BLaER1 (cell line): ENCODE data around the gene ANO8.

Experiments
- H3K27ac ChIP-seq: shearing (Covaris generic); formaldehyde crosslinking; 2 replicates; pipeline ENCODE4 v1.8.1; 2022
- H3K27me3 ChIP-seq: shearing (Covaris generic); formaldehyde crosslinking; 2 replicates; pipeline ENCODE4 v1.8.1; 2022
- H3K36me3 ChIP-seq: shearing (Covaris generic); formaldehyde crosslinking; 2 replicates; pipeline ENCODE4 v1.8.1; 2022
- H3K4me1 ChIP-seq: shearing (Covaris generic); formaldehyde crosslinking; 2 replicates; pipeline ENCODE4 v1.8.1; 2022
- H3K4me2 ChIP-seq: shearing (Covaris generic); formaldehyde crosslinking; 2 replicates; pipeline ENCODE4 v1.8.1; 2022
- H3K4me3 ChIP-seq: shearing (Covaris generic); formaldehyde crosslinking; 2 replicates; pipeline ENCODE4 v1.8.1; 2022
- H3K9ac ChIP-seq: shearing (Covaris generic); formaldehyde crosslinking; 2 replicates; pipeline ENCODE4 v1.8.1; 2022
- H3K9me3 ChIP-seq: shearing (Covaris generic); formaldehyde crosslinking; 2 replicates; pipeline ENCODE4 v1.8.1; 2022
- H4K20me1 ChIP-seq: shearing (Covaris generic); formaldehyde crosslinking; 2 replicates; pipeline ENCODE4 v1.8.1; 2022
- Cebpa-rat ChIP-seq: shearing (Covaris generic); IDR thresholded peaks from 2 replicates; pipeline ENCODE4 v1.8.1; 2022

The ANO8 gene

GRCh38 chr19:17294051-17294891 is 40.4 kb downstream of the ANO8 start:
- no peak for TF ChIP-seq Cebpa-rat
- Histone ChIP-seq H4K20me1 (peaks cover 23% of the 10 kb centered on the region), H3K27ac (no peak overlapping the region), H3K4me2 (peak overlapping the region; percentile 80), H3K9ac (no peak overlapping the region), H3K9me3 (peaks cover 18% of the 10 kb centered on the region), H3K4me1 (peaks cover 28% of the 10 kb centered on the region), H3K4me3 (0 out of 2 replicates have a peak overlapping the region, but pooled peaks have one; percentile 38), H3K27me3 (no peaks in the 10 kb centered on the region), H3K36me3 (peaks cover 52% of the 10 kb centered on the region)

- no peak for TF ChIP-seq Cebpa-rat
- Histone ChIP-seq H3K4me3 (0 out of 2 replicates have a peak overlapping the region, but pooled peaks have one; percentile 38), H3K4me1 (peaks cover 28% of the 10 kb centered on the region), H4K20me1 (peaks cover 23% of the 10 kb centered on the region), H3K36me3 (peaks cover 46% of the 10 kb centered on the region), H3K4me2 (peak overlapping the region; percentile 80), H3K27me3 (no peaks in the 10 kb centered on the region), H3K9me3 (peaks cover 15% of the 10 kb centered on the region), H3K27ac (no peak overlapping the region), H3K9ac (0 out of 2 replicates have a peak overlapping the region, but pooled peaks have one; percentile 4)
Measured at GRCh38 chr19:17293605-17294004, 41.0 kb downstream of the ANO8 start.

GRCh38 chr19:17292301-17293074 is 42.2 kb downstream of the ANO8 start:
- Histone ChIP-seq H3K27me3 (no peaks in the 10 kb centered on the region), H3K9ac (peak overlapping the region; percentile 82), H3K4me3 (peak overlapping the region; percentile 76), H3K36me3 (peaks cover 34% of the 10 kb centered on the region), H4K20me1 (peaks cover 23% of the 10 kb centered on the region), H3K9me3 (0 out of 2 replicates have a peak, but pooled peaks cover 4% of the 10 kb centered on the region), H3K4me1 (peaks cover 34% of the 10 kb centered on the region), H3K4me2 (peak overlapping the region; percentile 80), H3K27ac (peak overlapping the region; percentile 82)
- no peak for TF ChIP-seq Cebpa-rat

- peak overlapping the region; percentile 12; the same call in 1 of the 2 replicates for H3K4me2 ChIP-seq
Measured at GRCh38 chr19:17289489-17289888, 45.2 kb downstream of the ANO8 start.

GRCh38 chr19:17286752-17287151 is 47.9 kb downstream of the ANO8 start:
- no peak for TF ChIP-seq Cebpa-rat
- Histone ChIP-seq H3K27ac (no peak overlapping the region), H3K4me3 (no peak overlapping the region), H3K9me3 (no peaks in the 10 kb centered on the region), H3K9ac (no peak overlapping the region), H3K4me1 (peaks cover 23% of the 10 kb centered on the region), H3K4me2 (no peak overlapping the region), H3K36me3 (peaks cover 48% of the 10 kb centered on the region), H3K27me3 (no peaks in the 10 kb centered on the region), H4K20me1 (peaks cover 29% of the 10 kb centered on the region)

More at GRCh38 chr19:17289489-17289888, 45.2 kb downstream of the ANO8 start:
- no peak overlapping the region for H3K4me3 ChIP-seq
- H4K20me1 ChIP-seq, result peaks cover 23% of the 10 kb centered on the region
- no peak for TF ChIP-seq Cebpa-rat
- H3K4me1 ChIP-seq, result peaks cover 32% of the 10 kb centered on the region
- H3K9ac ChIP-seq, result no peak overlapping the region
- 0 out of 2 replicates have a peak, but pooled peaks cover 4% of the 10 kb centered on the region for H3K9me3 ChIP-seq
- peaks cover 37% of the 10 kb centered on the region for H3K36me3 ChIP-seq
- no peaks in the 10 kb centered on the region for H3K27me3 ChIP-seq
- no peak overlapping the region for H3K27ac ChIP-seq

- H3K27ac ChIP-seq, result no peak overlapping the region
- H3K9ac ChIP-seq, result no peak overlapping the region
- no peak overlapping the region for H3K4me3 ChIP-seq
- H3K9me3 ChIP-seq, result no peaks in the 10 kb centered on the region
- no peak overlapping the region for H3K4me2 ChIP-seq
- TF ChIP-seq Cebpa-rat, result no peak
- H3K4me1 ChIP-seq, result peaks cover 24% of the 10 kb centered on the region
- H4K20me1 ChIP-seq, result peaks cover 29% of the 10 kb centered on the region
- H3K36me3 ChIP-seq, result peaks cover 48% of the 10 kb centered on the region
- H3K27me3 ChIP-seq, result no peaks in the 10 kb centered on the region
Measured at GRCh38 chr19:17286263-17286662, 48.4 kb downstream of the ANO8 start.

- H3K27ac ChIP-seq, result no peak overlapping the region
- H4K20me1 ChIP-seq, result peaks cover 29% of the 10 kb centered on the region
- no peak overlapping the region for H3K4me3 ChIP-seq
- H3K27me3 ChIP-seq, result no peaks in the 10 kb centered on the region
- H3K9ac ChIP-seq, result no peak overlapping the region
- no peak for TF ChIP-seq Cebpa-rat
- H3K9me3 ChIP-seq, result no peaks in the 10 kb centered on the region
- no peak overlapping the region for H3K4me2 ChIP-seq
- peaks cover 48% of the 10 kb centered on the region for H3K36me3 ChIP-seq
- peaks cover 31% of the 10 kb centered on the region for H3K4me1 ChIP-seq
Measured at GRCh38 chr19:17285415-17286135, 49.1 kb downstream of the ANO8 start.

- Histone ChIP-seq H3K4me2 (peak overlapping the region; percentile 87; the same call in 1 of the 2 replicates), H3K36me3 (peaks cover 63% of the 10 kb centered on the region), H3K4me1 (peaks cover 26% of the 10 kb centered on the region), H3K27me3 (no peaks in the 10 kb centered on the region), H3K9me3 (no peaks in the 10 kb centered on the region), H3K9ac (0 out of 2 replicates have a peak overlapping the region, but pooled peaks have one; percentile 89), H3K4me3 (peak overlapping the region; percentile 80; the same call in 1 of the 2 replicates), H4K20me1 (peaks cover 29% of the 10 kb centered on the region), H3K27ac (no peak overlapping the region)
- no peak for TF ChIP-seq Cebpa-rat
Measured at GRCh38 chr19:17283504-17283996, 51.1 kb downstream of the ANO8 start.
